C1 segment of cervical spinal cord (tissue), 14 donors: ENCODE results near the gene ZC3H12D.
"Not testable (repeated sequence)": the region's sequence is repeated elsewhere in the genome, so short reads cannot be mapped to it uniquely, and the experiment has no call there.

Experiments
- DNase-seq, 14 donors: peaks; one replicate each; lab custom pipeline; 2025; lab: John Stamatoyannopoulos, UW

ZC3H12D gene

DNA sequence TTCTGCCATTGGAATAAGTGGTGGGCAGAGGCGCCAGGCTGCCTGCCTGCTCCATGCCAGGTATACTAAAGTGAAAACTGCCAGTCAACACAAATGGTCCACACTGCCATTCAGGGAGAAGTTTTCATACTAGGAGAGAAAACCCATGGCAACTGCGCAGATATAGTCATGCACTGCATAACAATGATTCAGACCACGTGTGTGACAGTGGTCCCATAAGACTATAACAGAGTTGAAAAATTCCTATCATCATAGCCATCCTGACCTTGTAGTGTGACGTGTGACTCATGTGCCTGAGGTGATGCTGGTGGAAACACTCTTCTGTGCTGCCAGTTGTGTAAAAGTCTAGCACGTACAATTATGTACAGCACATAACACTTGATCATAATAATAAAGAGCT is 25.1 kb downstream of the ZC3H12D start:
- DNase-seq, result no peak

DNA sequence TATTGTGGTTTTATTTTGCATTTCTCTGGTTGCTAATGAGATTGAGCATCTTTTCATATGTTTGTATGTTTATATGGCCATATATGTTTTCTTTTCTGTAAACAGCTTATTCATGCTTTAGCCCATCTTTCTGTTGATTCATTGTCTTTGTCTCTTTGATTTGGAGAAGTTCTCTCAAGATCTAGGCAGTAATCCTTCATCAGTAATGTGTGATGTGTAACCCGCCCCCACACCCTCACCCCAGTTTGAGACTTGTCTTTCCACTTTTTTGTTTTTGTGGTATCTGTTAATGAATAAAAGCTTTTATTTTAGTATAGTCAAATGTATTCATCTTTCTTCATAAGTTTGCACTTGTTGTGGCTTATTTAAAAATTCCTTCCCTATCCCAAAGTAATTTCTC is 26.0 kb downstream of the ZC3H12D start:
- no peak for DNase-seq

GRCh38 chr6:149458196-149458595 is 26.6 kb downstream of the ZC3H12D start:
- DNase-seq, result no peak

DNA sequence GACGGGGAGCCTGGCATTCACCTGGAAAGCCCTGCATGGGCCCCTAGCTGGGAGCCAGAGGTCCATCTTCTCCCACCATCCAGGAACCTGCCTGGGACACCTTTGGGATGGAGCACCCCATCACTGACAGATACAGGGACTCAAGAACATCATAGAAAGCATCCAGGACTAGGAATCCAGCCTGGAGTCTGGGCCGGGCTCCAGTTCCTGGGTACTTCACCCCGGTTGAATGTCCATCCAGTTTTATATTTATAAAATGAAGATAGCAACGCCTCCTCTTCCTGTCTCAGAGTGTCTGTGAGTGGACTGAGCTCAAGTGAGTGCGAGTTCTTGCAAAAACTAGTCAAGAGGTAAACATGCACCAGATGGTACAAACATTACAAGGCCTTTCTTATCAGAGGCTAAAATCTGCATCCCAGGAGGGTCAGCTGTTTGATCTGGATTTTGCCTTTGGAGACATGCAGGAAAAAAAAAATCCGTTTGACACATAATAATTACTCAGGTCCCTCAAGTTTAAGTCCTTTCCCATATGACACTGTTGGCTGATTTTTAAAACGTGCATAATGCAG is 27.4 kb downstream of the ZC3H12D start:
- DNase-seq, result no peak

DNA sequence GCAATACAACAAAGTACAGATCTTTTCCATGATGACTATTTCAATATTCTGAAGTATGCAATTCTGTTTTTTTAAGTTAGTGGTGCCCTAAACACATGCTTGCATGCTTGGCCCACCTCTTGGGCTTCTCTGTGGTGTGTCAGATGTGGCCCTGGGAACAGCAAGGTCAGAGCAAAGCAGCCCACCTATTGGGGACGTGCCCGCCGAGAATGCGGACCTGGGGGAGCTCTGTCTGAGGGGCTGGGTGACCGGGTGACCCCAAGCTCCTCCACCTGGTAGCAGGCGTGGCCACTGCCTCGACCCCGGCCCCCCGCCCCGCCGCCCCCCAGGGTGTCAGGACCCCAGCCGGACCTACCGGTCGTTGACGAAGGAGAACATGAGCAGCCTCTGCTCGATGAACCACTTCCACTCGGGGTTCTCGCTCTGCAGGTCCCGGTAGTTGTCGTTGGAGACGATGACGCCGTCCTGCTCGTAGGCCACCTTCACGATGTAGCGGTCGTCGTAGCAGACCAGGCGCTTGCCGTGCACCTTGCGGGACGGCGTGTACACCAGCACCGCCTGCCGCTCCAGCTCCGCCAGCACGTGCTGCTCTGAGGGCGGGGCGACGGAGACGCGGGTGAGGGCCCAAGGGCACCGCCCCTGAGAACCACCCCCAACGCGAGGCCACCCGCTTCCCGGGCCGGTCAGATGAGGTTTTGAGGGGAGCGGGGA is 28.3 kb downstream of the ZC3H12D start:
- DNase-seq, result no peak

GRCh38 chr6:149455031-149455732 is 29.6 kb downstream of the ZC3H12D start:
- DNase-seq, result no peak

GRCh38 chr6:149454346-149454848 is 30.4 kb downstream of the ZC3H12D start:
- peak; percentile 23 to 90 (median 76) for DNase-seq

DNA sequence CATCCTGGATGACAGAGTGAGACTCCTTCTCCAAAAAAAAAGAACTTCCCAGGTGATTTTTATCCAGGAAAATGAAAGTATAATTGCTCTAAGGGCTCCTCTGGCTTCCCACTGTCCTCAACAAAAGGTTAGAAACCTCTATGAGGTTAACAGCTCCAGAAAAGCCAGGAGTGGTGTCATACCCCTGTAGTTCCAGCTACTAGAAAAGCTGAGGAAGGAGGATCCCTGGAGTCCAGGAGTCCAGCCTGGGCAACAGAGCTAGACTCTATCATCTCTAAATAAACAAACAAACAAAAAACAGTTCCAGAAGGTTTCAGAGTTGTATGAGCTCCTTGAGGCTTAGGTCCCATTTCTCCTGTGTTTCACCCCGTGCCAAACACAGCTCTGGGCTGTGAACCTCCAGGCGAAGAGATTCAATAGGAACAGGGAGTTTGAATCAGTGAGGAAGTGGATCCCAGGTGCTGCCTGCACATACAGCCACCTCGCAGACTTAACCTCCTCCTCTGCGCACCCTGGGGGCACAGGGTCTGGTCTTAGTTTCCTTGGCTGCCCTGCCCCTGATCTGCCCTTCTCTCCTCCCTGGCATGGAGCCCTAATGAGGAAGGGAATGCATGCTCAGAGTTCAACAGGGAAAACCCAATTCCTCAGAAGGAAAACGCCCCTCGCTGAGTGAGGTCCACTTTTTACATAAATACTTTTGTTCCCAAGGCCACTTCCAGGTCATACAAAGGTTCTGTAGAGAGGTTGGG is 31.0 kb downstream of the ZC3H12D start:
- DNase-seq, result no peak

GRCh38 chr6:149452037-149452939 is 32.5 kb downstream of the ZC3H12D start:
- no peak for DNase-seq

GRCh38 chr6:149451376-149452036 is 33.3 kb downstream of the ZC3H12D start:
- DNase-seq, result peak in 1 of 14 donors; percentile 57

DNA sequence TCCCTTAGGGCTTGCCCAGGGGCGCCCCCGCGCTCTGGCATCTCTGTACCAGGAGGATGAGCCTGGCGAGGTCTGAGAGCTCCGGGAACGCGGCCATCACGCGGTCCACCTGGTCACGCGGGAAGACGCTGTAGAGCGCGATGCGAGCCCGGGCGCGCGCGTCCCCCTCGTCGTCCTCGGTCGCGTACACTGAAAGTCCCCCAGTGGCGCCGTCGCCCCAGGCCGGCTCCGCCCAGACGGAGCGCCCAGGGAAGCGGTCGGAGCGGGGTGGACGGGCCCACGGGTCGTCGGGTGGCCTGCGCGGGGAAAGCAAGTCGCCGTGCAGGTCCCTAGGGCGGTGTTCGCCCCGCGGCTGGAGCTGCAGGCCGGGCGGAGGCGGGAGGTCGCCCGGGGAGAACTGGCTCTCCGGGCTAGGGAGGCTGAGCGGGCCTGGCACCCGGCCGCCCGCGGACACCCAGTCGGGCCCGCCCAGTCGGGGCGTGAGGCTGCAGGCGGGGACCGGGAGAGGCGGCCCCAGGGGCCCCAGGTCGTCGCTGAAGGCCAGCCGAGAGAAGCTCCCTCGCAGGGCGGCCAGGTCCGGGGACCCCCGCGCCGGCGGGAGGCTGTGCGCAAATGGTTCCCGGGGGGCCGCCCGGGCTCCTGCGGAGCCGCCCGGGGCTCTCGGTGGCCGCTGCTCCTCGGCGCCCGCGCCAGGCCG is 34.0 kb downstream of the ZC3H12D start:
- peak in 8 of 14 donors; percentile 9 to 57 (median 20) for DNase-seq

GRCh38 chr6:149449831-149450678 is 34.8 kb downstream of the ZC3H12D start:
- no peak for DNase-seq

GRCh38 chr6:149448821-149449453 is 35.9 kb downstream of the ZC3H12D start:
- DNase-seq, result no peak

DNA sequence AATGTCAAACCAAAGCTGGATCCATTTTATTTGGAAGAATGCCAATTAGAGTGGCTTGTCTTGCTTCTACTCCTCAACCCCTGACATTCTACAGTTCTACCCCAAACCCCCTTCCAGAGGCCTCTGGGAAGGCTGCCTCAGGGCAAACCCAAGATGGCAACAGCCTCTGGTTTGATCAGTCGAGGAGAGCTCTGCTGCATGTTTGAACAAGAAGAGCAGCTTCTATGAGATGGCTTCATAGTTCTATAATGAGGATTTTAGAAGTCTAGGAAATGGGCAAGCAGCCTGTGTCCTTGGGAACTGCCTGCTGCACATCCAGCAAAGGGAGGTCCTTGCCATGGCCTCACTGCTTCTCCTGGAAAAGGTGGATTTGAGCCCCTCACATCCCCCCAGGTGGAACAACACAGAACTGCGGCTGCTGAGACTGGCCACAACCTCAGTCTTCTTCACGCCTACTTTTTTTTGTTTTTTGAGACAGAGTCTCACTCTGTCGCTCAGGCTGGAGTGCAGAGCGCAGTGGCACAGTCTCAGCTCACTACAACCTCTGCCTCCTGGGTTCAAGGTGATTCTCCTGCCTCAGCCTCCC is 37.9 kb downstream of the ZC3H12D start:
- no peak for DNase-seq

GRCh38 chr6:149445573-149445972 is 39.2 kb downstream of the ZC3H12D start:
- DNase-seq, result no peak

DNA sequence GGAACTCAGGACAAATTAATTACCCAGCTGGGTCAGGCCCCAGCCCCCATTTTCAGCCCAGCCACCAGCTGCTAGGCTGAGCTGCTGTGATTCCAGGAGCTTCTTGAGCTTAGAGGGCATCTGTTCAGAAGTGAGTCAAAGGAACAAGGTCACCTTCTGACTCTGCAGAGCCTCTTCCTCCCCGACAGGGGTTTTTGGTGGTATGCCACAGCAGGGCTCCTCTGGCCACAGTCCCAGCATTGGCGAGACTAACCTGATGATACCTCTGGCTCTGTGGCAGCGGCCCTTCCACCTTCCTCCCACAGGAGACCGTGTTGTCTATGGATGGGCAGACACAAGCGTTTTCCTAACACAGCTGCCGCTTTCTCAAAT is 39.7 kb downstream of the ZC3H12D start:
- DNase-seq, result no peak

GRCh38 chr6:149444360-149445094 is 40.3 kb downstream of the ZC3H12D start:
- DNase-seq, result not testable (repeated sequence)
